NCI-H2107 (cell line): Measurements from ENCODE around the gene TMEM215.
"Not testable (repeated sequence)": the region's sequence is repeated elsewhere in the genome, so short reads cannot be mapped to it uniquely, and the experiment has no call there.

Source experiments
- DNase-seq: peaks from one replicate; lab custom pipeline; 2025; lab: John Stamatoyannopoulos, UW

TMEM215 gene

GRCh38 chr9:32783168-32783891, at the start of gene TMEM215:
TSS of gene TMEM215 (plus strand) at chr9:32783540. CDS start at chr9:32784184, 644 bp downstream.
- no peak for DNase-seq

GRCh38 chr9:32735476-32735875, 47.9 kb upstream of the TMEM215 start:
- DNase-seq: no peak

- no peak for DNase-seq
Observed at GRCh38 chr9:32737378-32737777, 46.0 kb upstream of the TMEM215 start.

GRCh38 chr9:32738501-32739172, 44.7 kb upstream of the TMEM215 start:
- no peak for DNase-seq

GRCh38 chr9:32741706-32742105, 41.6 kb upstream of the TMEM215 start:
- DNase-seq: no peak

GRCh38 chr9:32742296-32742695, 41.0 kb upstream of the TMEM215 start:
- DNase-seq: no peak

- DNase-seq: no peak
Observed at GRCh38 chr9:32748013-32748412, 35.3 kb upstream of the TMEM215 start.

GRCh38 chr9:32755730-32756129, 27.6 kb upstream of the TMEM215 start:
- DNase-seq: no peak

- DNase-seq: no peak
Observed at GRCh38 chr9:32764139-32764538, 19.2 kb upstream of the TMEM215 start.

GRCh38 chr9:32775283-32775682, 8.1 kb upstream of the TMEM215 start:
- DNase-seq: no peak

GRCh38 chr9:32776201-32776600, 7.1 kb upstream of the TMEM215 start:
- no peak for DNase-seq

- no peak for DNase-seq
Observed at GRCh38 chr9:32782476-32783167, 718 bp upstream of the TMEM215 start.

- no peak for DNase-seq
Observed at GRCh38 chr9:32787816-32788215, 4.5 kb downstream of the TMEM215 start.

- DNase-seq: not testable (repeated sequence)
Observed at GRCh38 chr9:32796015-32796414, 12.7 kb downstream of the TMEM215 start.

- no peak for DNase-seq
Observed at GRCh38 chr9:32801530-32801929, 18.2 kb downstream of the TMEM215 start.

GRCh38 chr9:32807217-32807616, 23.9 kb downstream of the TMEM215 start:
- DNase-seq: no peak

- no peak for DNase-seq
Observed at GRCh38 chr9:32811246-32811645, 27.9 kb downstream of the TMEM215 start.

- DNase-seq: no peak
Observed at GRCh38 chr9:32820322-32820721, 37.0 kb downstream of the TMEM215 start.

- DNase-seq: no peak
Observed at GRCh38 chr9:32823101-32823500, 39.8 kb downstream of the TMEM215 start.

- DNase-seq: no peak
Observed at GRCh38 chr9:32823551-32823950, 40.2 kb downstream of the TMEM215 start.

- DNase-seq: no peak
Observed at GRCh38 chr9:32825203-32825602, 41.9 kb downstream of the TMEM215 start.

- no peak for DNase-seq
Observed at GRCh38 chr9:32828861-32829260, 45.5 kb downstream of the TMEM215 start.

GRCh38 chr9:32832346-32832745, 49.0 kb downstream of the TMEM215 start:
- no peak for DNase-seq
